Stimulated activated CD4-positive, alpha-beta T cell treated with anti-CD3 and anti-CD28 coated beads, TNF-alpha, amount 100 ng/mL, for 4 hours (primary cell): ENCODE results near the gene KAZN.

Source experiments
- DNase-seq, 3 experiments: peaks; one replicate each; pipeline ENCODE4 v3.0.0-alpha.2; 2020; ENCODE audit warnings: low read depth in 3 of 3

Gene KAZN

GRCh38 chr1:14614341-14614740, 15.9 kb downstream of the KAZN start:
- DNase-seq = no peak

GRCh38 chr1:14615549-14616218, 17.2 kb downstream of the KAZN start:
- DNase-seq = no peak

GRCh38 chr1:14616632-14617396, 18.3 kb downstream of the KAZN start:
- DNase-seq = no peak

GRCh38 chr1:14617791-14618190, 19.3 kb downstream of the KAZN start:
- DNase-seq = no peak

- DNase-seq = no peak
These were observed 22.5 kb downstream of the KAZN start for GRCh38 chr1:14620941-14621340.

GRCh38 chr1:14623090-14623489, 24.6 kb downstream of the KAZN start:
- no peak for DNase-seq

- no peak for DNase-seq
These were observed 26.5 kb downstream of the KAZN start for GRCh38 chr1:14624941-14625340.

- DNase-seq = no peak
These were observed 27.1 kb downstream of the KAZN start for GRCh38 chr1:14625572-14625971.

- no peak for DNase-seq
These were observed 27.5 kb downstream of the KAZN start for GRCh38 chr1:14625996-14626395.

GRCh38 chr1:14626869-14627607, 28.6 kb downstream of the KAZN start:
- DNase-seq = no peak

GRCh38 chr1:14627608-14628489, 29.4 kb downstream of the KAZN start:
- DNase-seq = no peak

- DNase-seq = no peak
These were observed 31.0 kb downstream of the KAZN start for GRCh38 chr1:14629363-14630014.

- no peak for DNase-seq
These were observed 32.5 kb downstream of the KAZN start for GRCh38 chr1:14630986-14631385.

- DNase-seq = no peak
These were observed 32.9 kb downstream of the KAZN start for GRCh38 chr1:14631421-14631820.

- no peak for DNase-seq
These were observed 36.0 kb downstream of the KAZN start for GRCh38 chr1:14634486-14634885.

- DNase-seq = no peak
These were observed 36.9 kb downstream of the KAZN start for GRCh38 chr1:14635421-14635820.

GRCh38 chr1:14636897-14637632, 38.6 kb downstream of the KAZN start:
- DNase-seq = no peak

- DNase-seq = no peak
These were observed 41.0 kb downstream of the KAZN start for GRCh38 chr1:14639291-14640050.

- DNase-seq = no peak
These were observed 44.2 kb downstream of the KAZN start for GRCh38 chr1:14642712-14643111.

- no peak for DNase-seq
These were observed 48.5 kb downstream of the KAZN start for GRCh38 chr1:14646973-14647372.
